ENCODE measurements around the gene CHEK2.
"Not testable (repeated sequence)": the region's sequence is repeated elsewhere in the genome, so short reads cannot be mapped to it uniquely, and the experiment has no call there.

The CHEK2 gene

GRCh38 chr22:28711341-28711740, 30.3 kb downstream of the CHEK2 start:
- Histone ChIP-seq H3K27me3 (replicated peaks) (no peaks in the 10 kb centered on the region), H3K27ac (peak overlapping the region; percentile 58), H3K4me3 (ENCODE audit: low read depth, low read length) (no peak overlapping the region), H3K36me3 (replicated peaks) (no peaks in the 10 kb centered on the region)
- TF ChIP-seq, protein P1, sequence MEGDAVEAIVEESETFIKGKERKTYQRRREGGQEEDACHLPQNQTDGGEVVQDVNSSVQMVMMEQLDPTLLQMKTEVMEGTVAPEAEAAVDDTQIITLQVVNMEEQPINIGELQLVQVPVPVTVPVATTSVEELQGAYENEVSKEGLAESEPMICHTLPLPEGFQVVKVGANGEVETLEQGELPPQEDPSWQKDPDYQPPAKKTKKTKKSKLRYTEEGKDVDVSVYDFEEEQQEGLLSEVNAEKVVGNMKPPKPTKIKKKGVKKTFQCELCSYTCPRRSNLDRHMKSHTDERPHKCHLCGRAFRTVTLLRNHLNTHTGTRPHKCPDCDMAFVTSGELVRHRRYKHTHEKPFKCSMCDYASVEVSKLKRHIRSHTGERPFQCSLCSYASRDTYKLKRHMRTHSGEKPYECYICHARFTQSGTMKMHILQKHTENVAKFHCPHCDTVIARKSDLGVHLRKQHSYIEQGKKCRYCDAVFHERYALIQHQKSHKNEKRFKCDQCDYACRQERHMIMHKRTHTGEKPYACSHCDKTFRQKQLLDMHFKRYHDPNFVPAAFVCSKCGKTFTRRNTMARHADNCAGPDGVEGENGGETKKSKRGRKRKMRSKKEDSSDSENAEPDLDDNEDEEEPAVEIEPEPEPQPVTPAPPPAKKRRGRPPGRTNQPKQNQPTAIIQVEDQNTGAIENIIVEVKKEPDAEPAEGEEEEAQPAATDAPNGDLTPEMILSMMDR (IDR thresholded peaks at IDR 0.05; ENCODE audit: low read depth, low read length, missing control alignments) = no peak
- in situ Hi-C loops (cut with HindIII; ENCODE audit: low pct_ligation_motif_present, low sequenced_read_pairs) = no loop called here
- DNase-seq = no peak

- Histone ChIP-seq H3K4me3 (ENCODE audit: low read depth, low read length) (no peak overlapping the region), H3K27ac (peak overlapping the region; percentile 58), H3K36me3 (replicated peaks) (no peaks in the 10 kb centered on the region), H3K27me3 (replicated peaks) (no peaks in the 10 kb centered on the region)
- TF ChIP-seq, protein P1 (IDR thresholded peaks at IDR 0.05; ENCODE audit: low read depth, low read length, missing control alignments) = no peak
- in situ Hi-C loops (cut with HindIII; ENCODE audit: low pct_ligation_motif_present, low sequenced_read_pairs) = no loop called here
- peak; percentile 73 for DNase-seq
Observed at GRCh38 chr22:28710576-28711191, 30.9 kb downstream of the CHEK2 start.

- Histone ChIP-seq H3K36me3 (replicated peaks) (no peaks in the 10 kb centered on the region), H3K27ac (peak overlapping the region; percentile 58), H3K27me3 (replicated peaks) (no peaks in the 10 kb centered on the region), H3K4me3 (ENCODE audit: low read depth, low read length) (no peak overlapping the region)
- TF ChIP-seq, protein P1 (IDR thresholded peaks at IDR 0.05; ENCODE audit: low read depth, low read length, missing control alignments) = no peak
- no peak for DNase-seq
- in situ Hi-C loops (cut with HindIII; ENCODE audit: low pct_ligation_motif_present, low sequenced_read_pairs) = no loop called here
Observed at GRCh38 chr22:28710107-28710506, 31.5 kb downstream of the CHEK2 start.

- Histone ChIP-seq H3K4me3 (ENCODE audit: low read depth, low read length) (no peak overlapping the region), H3K36me3 (replicated peaks) (no peaks in the 10 kb centered on the region), H3K27ac (no peak overlapping the region), H3K27me3 (replicated peaks) (no peaks in the 10 kb centered on the region)
- in situ Hi-C loops (cut with HindIII; ENCODE audit: low pct_ligation_motif_present, low sequenced_read_pairs) = no loop called here
- TF ChIP-seq, protein P1 (IDR thresholded peaks at IDR 0.05; ENCODE audit: low read depth, low read length, missing control alignments) = no peak
- no peak for DNase-seq
Observed at GRCh38 chr22:28706845-28707244, 34.8 kb downstream of the CHEK2 start.

DNA sequence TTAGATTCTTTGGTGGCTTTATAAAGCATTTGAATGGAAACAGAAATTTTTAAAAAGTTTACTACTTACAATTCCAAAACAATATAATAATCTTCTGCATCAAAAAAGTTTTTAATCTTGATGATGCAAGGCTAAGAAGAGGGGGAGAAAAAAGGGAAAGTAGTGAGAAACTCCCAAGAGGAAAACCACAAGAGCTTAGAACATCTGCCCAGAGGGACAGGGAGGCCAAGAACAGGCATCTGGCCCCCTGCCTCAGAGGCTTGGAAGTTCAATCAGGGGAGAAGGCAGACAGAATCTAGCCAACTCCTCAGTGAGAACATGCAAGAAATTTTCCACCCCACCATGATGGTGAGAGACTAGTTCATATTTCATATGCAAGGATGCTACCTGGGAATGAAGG, 38.2 kb downstream of the CHEK2 start:
- in situ Hi-C loops (cut with HindIII; ENCODE audit: low pct_ligation_motif_present, low sequenced_read_pairs) = no loop called here
- no peak for DNase-seq
- TF ChIP-seq, protein P1 (IDR thresholded peaks at IDR 0.05; ENCODE audit: low read depth, low read length, missing control alignments) = no peak
- no peak overlapping the region for H3K4me3 ChIP-seq (ENCODE audit: low read depth, low read length)
- H3K27ac ChIP-seq = no peak overlapping the region
- no peaks in the 10 kb centered on the region for H3K27me3 ChIP-seq (replicated peaks)
- H3K36me3 ChIP-seq (replicated peaks) = no peaks in the 10 kb centered on the region

- no peak for DNase-seq
- no peak overlapping the region for H3K4me3 ChIP-seq (ENCODE audit: low read depth, low read length)
- in situ Hi-C loops (cut with HindIII; ENCODE audit: low pct_ligation_motif_present, low sequenced_read_pairs) = no loop called here
- TF ChIP-seq, protein P1 (IDR thresholded peaks at IDR 0.05; ENCODE audit: low read depth, low read length, missing control alignments) = no peak
- no peaks in the 10 kb centered on the region for H3K27me3 ChIP-seq (replicated peaks)
- H3K36me3 ChIP-seq (replicated peaks) = no peaks in the 10 kb centered on the region
- no peak overlapping the region for H3K27ac ChIP-seq
Observed at GRCh38 chr22:28702891-28703290, 38.7 kb downstream of the CHEK2 start.

DNA sequence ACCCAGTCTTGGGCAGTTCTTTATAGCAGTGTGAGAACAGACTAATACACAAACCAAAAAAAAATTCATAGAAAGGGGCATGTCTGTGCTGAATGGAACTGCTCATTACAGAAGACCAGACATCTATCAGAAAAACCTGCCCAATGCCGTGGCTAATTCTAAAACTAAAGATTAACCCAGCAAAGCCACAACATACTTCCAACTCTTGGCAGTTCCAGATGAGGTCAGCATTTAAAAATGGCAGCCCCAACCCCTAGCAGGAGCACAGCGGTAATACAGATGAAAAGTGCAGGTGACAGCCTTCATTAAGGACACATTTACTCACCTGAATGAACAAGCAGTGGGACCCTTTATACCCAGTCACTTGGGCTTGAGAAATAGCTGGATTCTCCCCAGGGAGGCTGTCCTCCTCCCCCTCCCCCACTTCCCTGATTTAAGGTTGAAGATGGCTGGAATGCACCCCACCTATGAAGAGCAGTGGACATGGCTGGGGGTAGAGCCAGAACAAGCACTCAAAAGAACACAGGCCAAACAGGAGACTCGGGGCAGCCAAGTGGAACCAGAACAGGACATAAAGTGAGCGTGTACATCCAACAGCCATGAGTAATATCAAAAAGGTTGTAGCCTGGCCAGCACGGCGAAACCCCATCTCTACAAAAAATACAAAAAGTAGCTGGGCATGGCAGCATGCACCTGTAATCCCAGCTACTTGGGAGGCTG, 48.4 kb downstream of the CHEK2 start:
- H3K36me3 ChIP-seq (replicated peaks); H3K27ac ChIP-seq; DNase-seq; H3K4me3 ChIP-seq (ENCODE audit: low read depth, low read length); in situ Hi-C loops (cut with HindIII; ENCODE audit: low pct_ligation_motif_present, low sequenced_read_pairs); H3K27me3 ChIP-seq (replicated peaks): not testable (repeated sequence)

GRCh38 chr22:28689796-28690195, 51.8 kb downstream of the CHEK2 start:
- H3K36me3 ChIP-seq (replicated peaks); H3K27me3 ChIP-seq (replicated peaks); DNase-seq; H3K27ac ChIP-seq; in situ Hi-C loops (cut with HindIII; ENCODE audit: low pct_ligation_motif_present, low sequenced_read_pairs); H3K4me3 ChIP-seq (ENCODE audit: low read depth, low read length): not testable (repeated sequence)
